Ammon's horn (tissue), 1 donor: ENCODE results near the gene CTTN.
A peak's percentile ranks its signal among the peaks of the same experiment; 100 is the strongest.

Source experiments
- DNase-seq: peaks from one replicate; pipeline ENCODE4 v3.0.0-alpha.2; 2016; ENCODE audit warnings: low spot score

The CTTN gene

DNA sequence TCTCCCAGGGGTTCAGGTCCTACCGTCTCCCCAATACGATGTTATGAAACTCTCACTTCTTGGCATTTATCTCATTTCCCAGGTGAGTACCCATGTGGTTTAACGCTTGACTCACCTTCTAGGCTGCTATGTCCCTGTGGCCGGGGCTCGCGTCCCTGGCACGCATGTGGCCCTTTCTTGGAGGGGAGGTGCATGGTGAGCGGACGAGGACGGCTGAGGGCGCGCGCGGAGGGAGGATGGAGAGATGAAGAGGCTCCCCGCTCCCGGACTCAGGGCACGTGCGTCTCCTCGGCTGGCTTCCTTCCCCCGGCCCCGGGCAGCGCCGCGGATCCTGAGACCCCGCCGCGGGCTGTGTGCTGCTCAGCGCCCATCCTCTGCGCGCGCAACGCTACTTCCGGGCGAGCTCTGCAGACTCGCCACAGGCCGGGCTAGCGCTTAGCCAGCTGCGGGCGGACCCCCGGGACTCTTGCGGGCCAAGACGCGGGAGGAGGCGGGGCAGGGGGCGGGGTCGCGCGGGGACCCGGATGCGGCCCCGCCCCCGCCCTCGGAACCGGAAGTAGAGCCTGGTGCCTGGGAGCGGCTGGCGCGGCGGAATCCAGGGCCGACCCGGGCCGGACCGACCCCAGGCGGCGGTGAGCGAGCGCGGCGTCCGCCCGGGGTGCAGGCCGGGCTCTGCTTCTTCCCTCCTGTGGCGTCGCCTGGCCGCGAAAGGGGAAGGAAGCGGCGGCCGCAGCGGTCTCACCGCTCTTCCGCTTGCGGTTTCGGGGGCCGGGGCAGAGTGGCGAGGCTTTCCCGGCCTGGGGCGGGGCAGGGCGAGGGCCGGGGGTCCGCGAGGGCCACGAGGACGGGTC is at the start of gene CTTN:
Gene CTTN (plus strand): TSS at position 547 of the 851 bp plus-strand sequence. CDS start 8,769 bp downstream, outside the sequence.
- DNase-seq, result peak; percentile 64

DNA sequence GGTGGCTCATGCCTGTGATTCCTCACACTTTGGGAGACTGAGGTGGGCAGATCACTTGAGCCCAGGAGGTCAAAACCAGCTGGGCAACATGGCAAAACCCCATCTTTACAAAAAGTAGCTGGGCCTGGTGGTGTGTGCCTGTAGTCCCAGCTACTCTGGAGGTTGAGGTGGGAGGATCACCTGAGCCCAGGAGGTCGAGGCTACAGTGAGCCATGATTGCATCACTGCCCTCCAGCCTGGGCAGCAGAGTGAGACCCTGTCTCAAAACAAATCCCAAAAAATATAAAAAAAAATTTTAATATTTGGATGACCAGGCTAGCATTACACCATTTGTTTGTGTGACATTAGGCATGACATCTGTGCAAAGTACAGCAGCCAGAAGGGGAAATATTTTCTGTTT is 49.7 kb upstream of the CTTN start:
- DNase-seq, result no peak

DNA sequence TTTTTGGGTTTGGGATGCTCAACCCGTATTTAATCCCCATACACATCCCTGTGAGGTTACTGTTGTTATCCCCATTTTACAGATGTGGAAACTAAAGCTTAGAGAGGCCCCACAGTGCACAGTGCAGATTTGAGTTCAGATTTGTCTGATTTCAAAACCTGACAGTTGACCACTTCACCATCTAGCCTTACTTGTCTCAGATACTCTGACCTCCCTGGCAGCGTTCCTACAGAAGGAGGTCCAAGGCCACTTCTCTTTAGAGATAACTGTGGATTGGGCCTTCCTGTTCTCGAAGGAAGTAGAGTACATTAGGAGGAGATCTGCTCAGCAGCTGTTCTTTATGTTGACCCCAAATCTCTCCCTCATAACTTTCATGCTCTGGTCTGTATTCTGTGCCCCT is 46.7 kb upstream of the CTTN start:
- DNase-seq, result no peak

DNA sequence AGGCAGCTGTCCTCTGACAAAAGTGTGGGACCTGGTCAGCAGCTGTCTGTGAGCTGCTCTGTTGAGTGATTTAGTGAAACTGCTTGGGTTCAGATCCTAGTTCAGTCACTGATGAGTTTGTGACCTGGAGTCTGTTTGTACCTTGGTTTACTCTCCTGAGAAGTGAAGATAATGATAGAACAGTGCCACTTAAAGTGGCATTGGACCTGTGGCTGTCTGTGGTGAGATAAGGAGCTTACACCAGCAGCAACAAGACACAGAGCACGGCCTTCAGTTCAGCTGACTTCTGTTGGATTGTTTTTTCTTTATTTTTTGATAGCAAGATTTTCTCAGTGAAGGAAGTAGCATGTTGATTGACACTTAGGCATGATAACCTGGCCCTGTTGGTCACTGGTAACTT is 46.2 kb upstream of the CTTN start:
- DNase-seq, result no peak

DNA sequence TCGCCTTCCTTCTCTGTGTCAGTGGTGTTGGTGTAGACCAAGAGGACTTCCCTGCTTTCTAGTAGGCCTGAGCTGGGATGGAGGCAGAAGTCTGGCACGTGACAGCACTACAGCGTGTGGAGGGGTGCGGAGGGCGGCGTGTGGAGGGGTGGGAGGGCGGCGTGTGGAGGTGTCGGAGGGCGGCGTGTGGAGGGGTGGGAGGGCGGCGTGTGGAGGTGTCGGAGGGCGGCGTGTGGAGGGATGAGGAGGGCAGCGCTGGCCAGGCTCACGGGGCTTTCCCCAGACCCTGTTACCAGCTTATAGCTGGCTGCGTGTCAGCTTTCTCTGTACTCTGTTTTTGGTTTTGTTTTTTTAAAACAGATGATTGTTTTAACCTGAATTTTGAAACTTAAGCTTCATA is 45.7 kb upstream of the CTTN start:
- DNase-seq, result no peak

DNA sequence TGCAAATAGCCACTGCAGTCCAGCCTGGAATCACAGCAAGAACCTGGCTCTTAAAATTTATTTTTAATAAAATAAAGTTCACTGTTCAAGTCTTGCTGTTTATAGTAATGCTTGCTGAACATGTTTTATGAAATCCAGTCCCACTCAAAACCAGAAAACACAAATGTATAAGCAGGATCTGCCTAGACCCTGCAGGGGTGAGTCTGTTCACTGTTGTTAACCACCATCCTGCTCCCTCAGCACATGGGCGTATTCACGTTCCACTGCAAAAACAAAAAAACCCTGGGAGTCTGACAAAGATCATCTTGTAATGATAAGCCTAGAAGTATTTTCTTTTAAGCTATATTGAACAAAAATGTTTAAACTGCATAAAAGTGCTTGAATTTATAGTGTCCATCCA is 45.0 kb upstream of the CTTN start:
- DNase-seq, result no peak

DNA sequence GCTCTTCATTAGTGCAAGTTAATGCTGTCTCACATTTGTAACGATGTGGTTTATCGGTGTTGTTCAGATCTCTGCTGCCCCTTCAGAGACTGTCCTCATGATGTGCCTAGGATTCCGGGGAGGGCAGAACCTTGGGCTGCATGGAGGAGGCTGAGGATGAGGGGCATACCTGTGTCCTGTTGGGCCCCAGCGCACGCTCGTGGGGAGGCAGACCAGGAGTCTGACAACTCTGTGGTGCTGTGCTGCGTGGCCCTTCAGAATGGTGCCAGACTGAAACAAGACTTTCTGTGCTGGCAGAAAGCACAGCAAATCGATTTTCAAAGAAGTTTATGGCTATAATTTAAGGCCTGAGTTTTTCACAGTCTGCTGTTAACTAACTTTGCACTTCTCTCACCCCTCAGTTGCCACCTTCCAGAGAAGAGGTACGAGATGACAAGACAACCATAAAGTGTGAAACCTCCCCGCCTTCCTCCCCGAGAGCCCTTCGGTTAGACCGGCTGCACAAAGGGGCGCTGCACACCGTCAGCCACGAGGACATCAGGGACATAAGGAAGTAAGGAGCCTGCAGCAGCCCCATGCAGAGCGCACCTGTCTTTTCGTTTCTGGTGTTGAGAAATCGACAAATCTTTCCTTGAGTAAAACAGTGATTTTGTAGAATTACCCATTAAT is 44.3 kb upstream of the CTTN start:
- no peak for DNase-seq

DNA sequence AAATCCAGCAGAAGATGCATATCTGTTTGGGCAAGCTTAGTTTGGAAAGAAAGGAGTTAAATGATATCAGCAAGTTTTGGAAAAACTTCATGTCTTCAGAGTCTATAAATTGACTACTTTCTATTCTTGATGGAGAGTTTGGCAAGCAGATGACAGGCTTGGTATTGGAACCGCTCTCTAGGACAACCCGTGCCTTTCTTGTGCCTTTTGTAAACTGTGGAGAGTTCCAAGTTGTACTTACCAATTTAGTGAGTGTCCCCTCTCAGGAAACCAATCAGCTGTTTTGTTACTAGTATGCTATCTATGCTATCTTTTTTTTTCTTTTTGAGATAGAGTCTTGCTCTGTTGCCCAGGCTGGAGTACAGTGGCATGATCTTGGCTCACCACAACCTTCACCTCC is 43.7 kb upstream of the CTTN start:
- no peak for DNase-seq

DNA sequence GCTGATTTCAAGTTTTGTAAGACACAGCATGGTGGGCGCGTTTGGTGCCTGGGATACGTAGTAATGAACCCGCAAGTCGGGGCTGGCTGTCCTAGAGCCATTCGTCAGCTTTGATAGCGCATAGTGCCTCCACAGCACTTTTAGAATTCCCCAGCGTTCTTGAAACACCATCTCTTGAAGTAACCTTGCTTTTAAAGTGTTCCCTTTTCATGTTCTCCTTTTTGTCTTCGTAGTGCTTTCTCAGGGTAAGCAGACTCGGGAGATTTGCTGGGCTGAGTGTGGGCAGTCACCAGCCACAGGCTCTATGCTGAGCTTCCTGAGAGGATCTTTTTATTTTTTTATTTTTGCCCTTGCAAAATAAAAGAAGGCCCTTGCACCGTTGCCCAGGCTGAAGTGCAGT is 39.6 kb upstream of the CTTN start:
- peak; percentile 27 for DNase-seq

DNA sequence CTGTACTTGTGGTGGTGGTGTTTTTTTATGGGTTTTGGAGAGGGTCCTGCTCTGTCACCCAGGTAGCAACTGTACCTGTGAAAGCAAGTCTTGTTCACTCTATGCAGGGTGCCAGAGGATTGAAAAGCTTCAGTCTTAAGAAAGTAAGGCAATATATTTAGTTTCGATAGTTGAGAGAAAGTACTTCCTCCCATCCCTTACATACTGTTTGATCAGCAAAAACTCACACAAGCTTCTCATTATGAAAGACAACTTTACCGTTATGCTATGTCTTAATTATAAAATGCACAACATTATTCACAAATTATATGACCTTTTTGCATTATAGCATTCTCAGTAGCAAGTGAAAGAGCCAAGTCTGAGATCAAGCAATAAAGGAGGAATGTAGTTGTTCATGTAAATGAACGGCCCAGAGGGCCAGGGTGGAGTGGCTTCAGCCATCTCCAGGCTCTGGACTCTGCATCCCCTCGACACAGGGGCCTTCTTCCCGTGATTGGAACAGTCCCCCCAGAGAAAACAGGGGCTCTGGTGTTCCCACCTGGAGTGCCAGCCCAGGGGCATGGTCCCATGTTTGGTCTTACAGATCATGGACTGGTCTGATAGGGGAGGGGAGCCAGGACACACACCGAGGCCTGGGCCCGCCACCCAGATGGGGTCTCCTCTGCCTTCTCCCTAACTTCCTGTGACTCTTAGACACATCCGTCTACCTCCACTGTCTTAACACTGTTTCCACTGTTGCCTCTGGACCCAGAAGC is 38.7 kb upstream of the CTTN start:
- no peak for DNase-seq

DNA sequence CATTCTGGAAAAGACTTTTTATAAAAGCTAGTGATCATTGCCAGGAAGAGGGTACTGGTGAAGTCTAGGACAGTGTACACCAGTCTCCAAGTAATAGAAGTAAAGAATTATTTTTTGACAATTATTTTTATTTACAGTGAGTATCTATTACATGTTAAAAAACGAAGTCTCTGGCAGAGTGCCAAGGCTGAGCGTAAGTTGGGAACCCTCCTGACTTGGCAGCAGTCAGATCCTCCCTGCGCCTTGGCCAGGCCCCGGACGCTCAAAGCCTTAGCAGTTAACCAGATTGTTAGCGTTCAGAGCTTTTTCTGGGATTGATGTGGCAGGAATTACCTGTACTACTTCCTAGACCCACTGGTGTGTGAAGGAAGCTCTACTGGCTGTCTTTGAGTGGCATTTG is 38.1 kb upstream of the CTTN start:
- no peak for DNase-seq

DNA sequence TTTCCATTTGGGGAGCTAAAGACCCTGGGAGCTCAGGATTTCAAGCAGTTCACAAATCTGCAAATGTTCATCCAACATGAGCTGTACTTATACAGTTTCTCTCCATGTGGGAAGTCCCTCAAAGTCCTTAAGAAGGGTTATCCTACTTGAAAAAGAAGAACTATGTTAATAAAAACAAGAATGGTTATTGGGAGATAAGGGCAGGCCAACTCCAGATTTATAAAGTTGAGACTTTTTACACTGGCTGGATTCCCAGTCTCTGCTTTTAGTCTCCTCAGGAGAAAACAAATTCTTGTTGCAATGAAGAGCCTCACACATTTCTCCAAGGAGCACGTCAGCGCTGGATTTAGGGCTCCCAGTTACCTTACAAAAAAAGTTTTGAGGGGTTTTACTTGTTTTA is 34.2 kb upstream of the CTTN start:
- no peak for DNase-seq

DNA sequence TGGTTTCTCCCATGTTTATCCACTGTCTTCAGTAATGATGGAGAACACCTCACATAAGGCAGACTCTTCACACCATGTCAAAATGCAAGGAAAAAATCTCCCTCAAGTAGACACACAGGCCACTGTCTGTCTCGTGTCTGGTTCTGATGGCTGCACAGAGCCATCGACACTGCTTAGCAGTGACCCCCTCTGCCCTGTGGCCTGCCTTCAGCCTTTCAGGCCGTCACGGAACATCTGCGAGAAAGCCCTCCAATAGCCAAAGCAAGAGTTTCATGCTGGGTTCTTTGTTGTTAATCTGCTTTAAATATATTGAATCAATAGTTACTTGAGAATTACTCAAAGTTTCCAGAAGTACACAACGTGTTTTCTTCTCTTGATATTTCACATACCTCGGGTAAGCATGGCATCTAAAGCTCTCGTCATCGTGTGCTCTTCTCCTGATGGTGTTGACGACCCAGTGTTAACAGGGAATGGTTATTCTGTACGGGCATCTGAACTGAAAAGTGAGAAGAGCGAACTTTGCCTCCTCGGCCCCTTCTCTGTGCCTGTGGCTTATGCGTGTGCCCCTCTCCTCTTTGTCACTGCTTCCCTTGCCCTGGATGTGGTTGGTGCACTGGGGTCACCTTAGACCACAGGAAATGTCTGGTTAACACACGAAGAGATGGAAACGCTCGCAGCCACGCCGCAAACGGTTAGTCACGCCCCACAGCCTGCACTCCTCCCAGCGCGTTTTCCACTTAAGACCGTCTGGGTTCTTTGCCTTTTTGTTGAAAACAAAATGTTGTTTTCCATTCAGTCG is 33.4 kb upstream of the CTTN start:
- DNase-seq, result no peak

DNA sequence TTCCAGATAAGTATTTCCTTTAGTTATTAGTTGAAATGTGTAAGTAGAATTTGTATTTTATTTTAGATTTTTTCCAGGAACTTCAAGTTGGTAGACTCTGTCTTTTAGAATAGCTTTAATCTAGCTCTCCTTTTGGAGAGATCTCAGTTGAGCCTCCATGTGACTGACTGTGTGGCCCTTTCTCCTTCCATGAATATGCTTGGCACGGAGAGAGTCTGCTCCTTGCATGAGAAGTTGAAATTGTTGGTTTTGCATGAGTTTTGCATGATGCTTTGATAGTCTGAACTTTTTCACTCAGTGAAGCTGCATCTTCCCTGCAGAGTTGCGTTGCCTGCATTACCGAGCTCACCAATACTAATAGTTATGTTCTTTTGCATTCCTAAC is 32.8 kb upstream of the CTTN start:
- DNase-seq, result no peak

DNA sequence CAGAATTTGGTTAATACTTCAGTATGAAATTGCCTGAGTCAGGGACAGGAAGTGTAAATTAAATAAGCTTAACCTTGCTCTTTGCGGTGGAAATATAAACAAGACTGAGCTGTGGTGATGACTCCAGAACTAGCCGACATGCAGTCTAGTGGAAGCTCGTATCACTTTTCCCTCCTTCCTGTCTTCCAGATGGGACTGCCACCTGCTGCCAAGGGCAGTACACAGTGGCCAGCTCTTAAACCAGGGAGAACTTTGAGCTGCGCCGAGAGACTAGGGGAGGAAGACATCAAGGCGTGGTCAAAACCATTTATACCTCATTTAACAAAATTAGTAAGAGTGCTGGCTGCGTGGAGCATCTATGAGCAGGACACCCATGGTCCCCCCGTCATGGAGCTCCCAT is 31.3 kb upstream of the CTTN start:
- no peak for DNase-seq

DNA sequence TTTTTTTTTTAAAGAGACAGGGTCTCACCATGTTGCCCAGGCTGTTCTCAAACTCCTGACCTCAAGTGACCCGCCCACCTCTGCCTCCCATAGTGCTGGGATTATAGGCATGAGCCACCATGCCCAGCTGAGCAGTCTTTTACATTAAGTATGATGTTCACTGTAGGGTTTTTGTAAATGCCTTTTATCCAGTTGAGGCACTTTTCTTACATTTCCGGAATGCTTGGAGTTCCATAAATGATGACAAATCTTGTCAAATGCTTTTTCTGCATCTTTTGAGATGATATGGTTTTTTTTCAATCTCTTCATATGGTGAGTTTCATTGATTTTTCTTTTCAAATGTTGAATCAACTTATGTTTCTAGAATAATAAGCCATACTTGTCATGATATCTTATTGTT is 29.4 kb upstream of the CTTN start:
- no peak for DNase-seq

DNA sequence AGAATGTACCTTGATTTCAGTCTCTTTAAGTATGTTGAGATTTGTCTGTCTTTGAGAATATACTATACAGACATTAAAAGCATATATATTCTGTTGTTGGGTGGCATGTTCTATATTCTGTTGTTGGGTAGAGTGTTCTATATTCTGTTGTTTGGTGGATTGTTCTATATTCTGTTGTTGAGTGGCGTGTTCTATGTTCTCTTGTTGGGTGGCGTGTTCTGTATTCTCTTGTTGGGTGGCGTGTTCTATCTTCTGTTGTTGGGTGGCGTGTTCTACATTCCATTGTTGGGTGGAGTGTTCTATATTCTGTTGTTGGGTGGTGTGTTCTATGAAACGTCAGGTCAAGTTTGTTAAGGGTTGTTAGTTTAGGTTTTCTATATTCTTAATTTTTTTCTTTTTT is 27.1 kb upstream of the CTTN start:
- no peak for DNase-seq

DNA sequence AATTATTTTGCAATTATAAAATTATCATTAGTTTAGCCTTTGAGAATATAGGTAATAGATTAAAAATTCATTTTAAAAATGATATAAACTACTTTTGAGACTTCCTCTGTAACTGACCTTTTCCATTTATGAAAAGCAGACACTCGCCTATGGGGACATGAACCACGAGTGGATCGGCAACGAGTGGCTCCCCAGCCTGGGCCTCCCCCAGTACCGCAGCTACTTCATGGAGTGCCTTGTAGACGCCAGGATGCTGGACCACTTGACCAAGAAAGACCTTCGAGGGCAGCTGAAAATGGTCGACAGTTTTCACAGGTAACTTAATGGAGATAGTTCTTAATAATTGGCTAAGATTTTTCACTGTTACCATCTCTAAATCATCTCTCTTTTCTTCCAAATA is 26.3 kb upstream of the CTTN start:
- DNase-seq, result no peak

DNA sequence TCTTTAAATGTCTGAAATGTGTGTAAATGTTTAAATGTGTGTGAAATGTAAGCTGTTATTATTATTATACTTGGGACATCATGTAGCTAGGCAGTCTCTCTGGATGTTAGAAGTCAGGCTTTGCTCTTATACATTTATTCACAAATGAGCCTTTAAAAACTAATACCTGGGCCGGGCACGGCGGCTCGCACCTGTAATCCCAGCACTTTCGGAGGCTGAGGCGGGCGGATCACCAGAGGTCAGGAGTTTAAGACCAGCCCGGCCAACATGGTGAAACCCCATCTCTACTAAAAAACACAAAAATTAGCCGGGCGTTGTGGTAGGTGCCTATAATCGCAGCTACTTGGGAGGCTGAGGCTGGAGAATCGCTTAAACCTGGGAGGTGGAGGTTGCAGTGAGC is 21.7 kb upstream of the CTTN start:
- no peak for DNase-seq

DNA sequence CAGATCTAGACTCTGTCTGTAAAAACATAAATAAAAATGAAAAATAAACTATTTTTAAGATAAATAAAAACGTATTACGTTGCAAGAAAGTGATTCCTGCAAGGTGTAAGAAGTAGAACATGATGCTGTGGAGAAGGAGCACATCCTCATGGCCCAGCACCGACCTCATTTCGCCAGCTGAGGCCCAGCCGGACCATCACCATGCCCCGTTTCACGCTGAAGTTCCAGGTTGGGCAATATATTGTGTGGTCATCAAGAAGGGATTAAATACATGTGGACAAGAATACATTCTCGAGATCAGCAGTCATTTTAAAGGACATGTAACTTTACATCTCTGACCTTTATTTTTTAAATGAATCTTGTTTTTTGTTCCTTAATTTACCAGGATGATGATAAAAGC is 20.7 kb upstream of the CTTN start:
- no peak for DNase-seq

DNA sequence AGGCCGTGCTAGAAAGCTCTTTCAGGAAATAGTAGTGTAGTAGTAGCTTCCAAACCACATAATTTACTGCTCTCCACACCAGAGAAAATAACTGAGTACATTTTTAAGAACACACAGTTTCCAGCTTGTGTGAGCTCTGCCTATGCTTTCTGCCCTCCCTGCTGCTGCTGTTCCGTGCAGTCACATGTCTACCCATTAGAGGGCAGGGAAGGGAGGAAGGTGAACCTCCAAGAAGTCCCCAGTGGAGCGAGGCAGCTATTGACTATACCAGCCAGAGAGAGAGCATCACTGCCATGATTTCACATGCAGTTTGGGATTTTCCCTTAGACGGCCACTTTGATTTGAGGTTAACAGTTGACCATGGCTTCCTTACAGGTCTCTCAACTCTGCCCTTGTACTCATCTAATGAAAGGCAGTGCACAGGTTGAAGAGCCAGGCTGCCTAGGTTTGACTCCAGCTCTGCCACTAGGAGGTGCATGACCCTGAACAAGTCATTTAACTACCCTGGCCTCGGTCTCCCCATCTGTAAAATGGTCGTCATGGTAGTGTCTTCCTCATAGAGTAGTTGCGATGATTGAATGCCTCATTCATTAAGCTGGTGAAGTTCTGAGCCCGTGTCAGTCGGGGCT is 19.7 kb upstream of the CTTN start:
- DNase-seq, result no peak

DNA sequence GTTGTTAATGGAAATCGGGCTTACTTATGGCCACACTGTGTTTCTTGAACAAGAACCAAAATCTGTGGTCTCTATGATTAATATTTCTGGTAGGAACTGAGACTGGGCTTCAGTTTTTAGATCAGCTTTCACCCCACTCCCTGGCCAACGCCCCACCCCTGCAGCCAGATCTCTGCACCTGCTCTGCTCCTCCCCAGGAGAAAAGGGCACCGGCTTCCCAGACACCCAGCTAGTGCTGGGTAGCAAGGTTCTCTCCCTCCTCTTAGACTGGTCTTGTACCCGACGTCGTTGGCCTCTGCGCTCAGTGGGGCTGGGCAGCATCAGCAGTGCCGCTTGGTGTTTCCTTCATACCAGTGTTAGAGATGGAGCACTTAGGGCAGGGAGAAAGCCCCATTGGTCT is 17.0 kb upstream of the CTTN start:
- no peak for DNase-seq
